GM12878 (cell line): ENCODE measurements around the gene CLDN7. TPM values are rescaled to one million over a fixed set of nuclear protein-coding genes. Genes with fewer than 3 reads are reported as not detected.

ENCODE experiments used
- ATAC-seq: fragments of 200-7000 bp; cut with Tn5 transposase; 3 replicates; pipeline ENCODE4 v1.9.1; 2020; ENCODE audit warnings: mild to moderate bottlenecking, moderate library complexity
- BruUV-seq: library from RNA; stranded (reverse); fragments of 400-500 nt; replicated peaks from 2 replicates; lab custom pipeline; 2021; lab: Mats Ljungman, UMichigan
- CTCF ChIA-PET: fragments of 300-600 bp; sonication (Branson Sonifier 250); formaldehyde crosslinking; extraction: SDS; loops from one replicate; lab custom pipeline; 2021; ENCODE audit warnings: inconsistent platforms; lab: Yijun Ruan, JAX
- POLR2A ChIA-PET: fragments of 350-600 bp; formaldehyde crosslinking; extraction: SDS; loops from one replicate; lab custom pipeline; 2021; ENCODE audit warnings: inconsistent platforms; lab: Charles Lee
- RAD21 ChIA-PET: fragments of 300-600 bp; sonication (Branson Sonifier 250); formaldehyde crosslinking; loops from one replicate; lab custom pipeline; 2023; ENCODE audit warnings: antibody characterized with exemption; ENCODE audit not compliant: unreplicated experiment; lab: Charles Lee
- SMC1A ChIA-PET: fragments of 300-600 bp; sonication (Branson Sonifier 250); formaldehyde crosslinking; loops from one replicate; lab custom pipeline; 2023; ENCODE audit not compliant: unreplicated experiment, uncharacterized antibody; lab: Charles Lee
- DNase-seq: peaks from one replicate; pipeline ENCODE4 v3.0.0-alpha.2; 2011; ENCODE audit warnings: low read depth, low spot score
- FAIRE-seq: peaks from 3 replicates; lab custom pipeline; 2011; peaks lifted over from hg19 to GRCh38; lab: Jason Lieb, UNC
- H2AFZ ChIP-seq: 2 replicates; pipeline ENCODE4 v1.6.0; 2011; ENCODE audit warnings: low read depth, low read length, control low read depth; ENCODE audit not compliant: control insufficient read depth
- H3K27ac ChIP-seq: 2 replicates; pipeline ENCODE4 v1.5.1; 2011; ENCODE audit warnings: control low read depth; ENCODE audit not compliant: control insufficient read depth, insufficient read depth
- H3K27me3 ChIP-seq, 2 experiments: replicated peaks in 1 of 2; 2 replicates each; pipeline versions ENCODE4 v1.6.0 to v1.6.1; 2011; ENCODE audit warnings: low read length in 1 of 2; ENCODE audit not compliant: control insufficient read depth in 2 of 2, insufficient read depth in 2 of 2
- H3K36me3 ChIP-seq, 2 experiments: 2 replicates each; pipeline ENCODE4 v1.5.1; 2011; ENCODE audit warnings: low read length in 1 of 2; ENCODE audit not compliant: control insufficient read depth in 2 of 2, insufficient read depth in 2 of 2
- H3K4me1 ChIP-seq: 2 replicates; pipeline ENCODE4 v1.6.1; 2011; ENCODE audit warnings: mild to moderate bottlenecking, low read length, moderate library complexity, mixed read lengths; ENCODE audit not compliant: control insufficient read depth, insufficient read depth
- H3K4me2 ChIP-seq: 2 replicates; pipeline ENCODE4 v1.6.0; 2011; ENCODE audit warnings: control low read depth; ENCODE audit not compliant: control insufficient read depth, insufficient read depth
- H3K4me3 ChIP-seq: fragments of 200-600 bp; sonication (generic); 2 replicates; pipeline ENCODE4 v1.5.1; 2016
- H3K79me2 ChIP-seq: 2 replicates; pipeline ENCODE4 v1.6.0; 2011; ENCODE audit warnings: low read length; ENCODE audit not compliant: control insufficient read depth, insufficient read depth
- H3K9ac ChIP-seq: 2 replicates; pipeline ENCODE4 v1.8.0; 2011; ENCODE audit warnings: low read length, control low read depth, mixed read lengths; ENCODE audit not compliant: control insufficient read depth, insufficient read depth
- H3K9me3 ChIP-seq: replicated peaks from 3 replicates; pipeline ENCODE4 v1.5.1; 2011; ENCODE audit warnings: mild to moderate bottlenecking, low read length; ENCODE audit not compliant: control insufficient read depth, insufficient read depth
- H4K20me1 ChIP-seq: 2 replicates; pipeline ENCODE4 v1.6.0; 2011; ENCODE audit not compliant: control insufficient read depth, insufficient read depth
- CREB1 ChIP-seq: IDR thresholded peaks from 2 replicates; pipeline ENCODE4 v1.6.1; 2012; ENCODE audit warnings: low read depth, mild to moderate bottlenecking, inconsistent platforms
- E2F4 ChIP-seq: IDR thresholded peaks from 2 replicates; pipeline ENCODE4 v1.6.1; 2012; ENCODE audit warnings: low read depth, low read length, improper control_type of control experiment
- ESRRA ChIP-seq: IDR thresholded peaks from 2 replicates; pipeline ENCODE4 v1.6.1; 2012; ENCODE audit warnings: mild to moderate bottlenecking, low read length, improper control_type of control experiment
- HSF1 ChIP-seq: fragments of 150-350 bp; IDR thresholded peaks from 2 replicates; pipeline ENCODE4 v1.6.1; 2014; ENCODE audit warnings: mild to moderate bottlenecking, low read depth, low read length
- MAX ChIP-seq: IDR thresholded peaks from 2 replicates; pipeline ENCODE4 v1.6.1; 2012; ENCODE audit warnings: low read depth, low read length, improper control_type of control experiment
- NFYB ChIP-seq: IDR thresholded peaks from 2 replicates; pipeline ENCODE4 v1.6.1; 2011; ENCODE audit warnings: low read depth, mild to moderate bottlenecking, low read length, improper control_type of control experiment, moderate library complexity; ENCODE audit not compliant: insufficient read depth
- NKRF ChIP-seq: fragments of 450-650 bp; conservative IDR thresholded peaks from 2 replicates; pipeline ENCODE4 v1.6.1; 2017; ENCODE audit warnings: mild to moderate bottlenecking, moderate library complexity
- NR2F1 ChIP-seq: fragments of 450-650 bp; conservative IDR thresholded peaks from 2 replicates; pipeline ENCODE4 v1.6.1; 2017; ENCODE audit warnings: mild to moderate bottlenecking
- STAT1 ChIP-seq: fragments of 450-650 bp; conservative IDR thresholded peaks from 2 replicates; pipeline ENCODE4 v1.6.1; 2014; ENCODE audit warnings: antibody characterized with exemption, mild to moderate bottlenecking
- SUPT20H ChIP-seq: IDR thresholded peaks from 2 replicates; pipeline ENCODE4 v1.6.1; 2011; ENCODE audit warnings: low read depth, mild to moderate bottlenecking, low read length, moderate library complexity, borderline replicate concordance; ENCODE audit not compliant: control insufficient read depth
- ZNF24 ChIP-seq: fragments of 450-650 bp; IDR thresholded peaks from 2 replicates; pipeline ENCODE4 v1.6.1; 2017; ENCODE audit warnings: antibody characterized with exemption, mild to moderate bottlenecking
- WGBS: methylation state at CpG from one replicate; pipeline ENCODE4 v1.1.6; 2016; ENCODE audit warnings: low lambda C conversion rate; ENCODE audit not compliant: insufficient replicate concordance, insufficient coverage; ENCODE audit errors: missing lambda C conversion rate; 5-methylcytosine and 5-hydroxymethylcytosine counted together
- in situ Hi-C: fragments of 300-500 bp; cut with MboI; formaldehyde crosslinking; loops from 9 replicates; pipeline ENCODE4 v1.14.3; 2018; ENCODE audit warnings: mixed read lengths
- intact Hi-C: fragments of 100-400 bp; cut with micrococcal nuclease; formaldehyde crosslinking; loops from one replicate; pipeline ENCODE4 v1.14.2; 2022; ENCODE audit not compliant: unreplicated experiment
- polyA plus RNA-seq, 11 experiments: library from polyadenylated mRNA; depleted of rRNA in 4 of 11; unstranded in 6 of 11; stranded (reverse) in 5 of 11; fragments of >200 nt; fragmentation: Nextera tagmentation in 4 of 11; fragmentation: Illumina TruSeq in 1 of 11; extraction: Ambion mirVana in 4 of 11; extraction: Trizol in 1 of 11; gene quantifications; 1 replicate in 1 of 11; 2 replicates in 10 of 11; pipeline versions ENCODE4 v1.2.1 to v1.2.3, GENCODE V29; 2011 to 2016; ENCODE audit warnings: inconsistent platforms in 2 of 11, missing spikeins in 2 of 11, low read depth in 1 of 11
- total RNA-seq, 4 experiments: library from RNA; depleted of rRNA in 3 of 4; stranded (reverse); fragments of >200 nt in 3 of 4; fragmentation: Illumina TruSeq in 1 of 4; extraction: Trizol in 1 of 4; gene quantifications; 2 replicates each; pipeline versions ENCODE4 v1.2.1 to v1.2.3, GENCODE V29; 2013 to 2021

The CLDN7 gene
- total and polyA plus RNA-seq, 10 of the 15 experiments (the other 5 are each of a cell fraction or from before 2014, with no cell fraction given): 0.19 to 1.3 (median 0.36) TPM; not detected in 5

- Histone ChIP-seq H4K20me1 (no peaks in the 10 kb centered on the region), H3K79me2 (peaks cover 23% of the 10 kb centered on the region), H3K9me3 (no peaks in the 10 kb centered on the region), H2AFZ (no peak overlapping the region), H3K4me2 (no peak overlapping the region), H3K4me3 (no peak overlapping the region), H3K27me3 (no peaks in the 10 kb centered on the region), H3K36me3 (peaks cover 19 to 20% of the 10 kb centered on the region in 2 experiments), H3K4me1 (peaks cover 6% of the 10 kb centered on the region), H3K27ac (no peak overlapping the region), H3K9ac (no peak overlapping the region)
- in situ Hi-C loops (no loop called here), intact Hi-C loops (no loop called here)
- SMC1A ChIA-PET: no interaction called here
- CTCF ChIA-PET: no interaction called here
- RAD21 ChIA-PET: no interaction called here
- BruUV-seq: no TSS peak
- POLR2A ChIA-PET: no interaction called here
- 94% methylated on average over 14 of the region's 14 CpGs for WGBS
- DNase-seq (no peak), ATAC-seq (no peak), FAIRE-seq (no peak)
- no peak for TF ChIP-seq E2F4
Observed at GRCh38 chr17:7228920-7229319, 33.4 kb downstream of the CLDN7 start.

- no peak overlapping the region for H3K4me2 ChIP-seq
- no peak overlapping the region for H3K4me3 ChIP-seq
- ATAC-seq (no peak), FAIRE-seq (no peak), DNase-seq (no peak)
- H4K20me1 ChIP-seq: no peaks in the 10 kb centered on the region
- no peaks in the 10 kb centered on the region for H3K27me3 ChIP-seq
- H3K79me2 ChIP-seq: peaks cover 5% of the 10 kb centered on the region
- no peaks in the 10 kb centered on the region for H3K9me3 ChIP-seq
- H3K9ac ChIP-seq: no peak overlapping the region
- intact Hi-C loops: no loop called here
- in situ Hi-C loops: no loop called here
- H3K4me1 ChIP-seq: no peaks in the 10 kb centered on the region; the same call in 1 of the 2 replicates
- H3K27ac ChIP-seq: no peak overlapping the region
- RAD21 ChIA-PET: no interaction called here
- BruUV-seq: no TSS peak
- POLR2A ChIA-PET: no interaction called here
- no peak overlapping the region for H2AFZ ChIP-seq
- 98% methylated on average over 31 of the region's 31 CpGs for WGBS
- SMC1A ChIA-PET: no interaction called here
- peaks cover 27 to 31% of the 10 kb centered on the region in 2 experiments for H3K36me3 ChIP-seq
- CTCF ChIA-PET: no interaction called here
- TF ChIP-seq ESRRA: no peak
- no peak for TF ChIP-seq MAX
- TF ChIP-seq CREB1: no peak
- TF ChIP-seq NFYB: no peak
- no peak for TF ChIP-seq HSF1
- TF ChIP-seq NKRF: no peak
- no peak for TF ChIP-seq ZNF24
- TF ChIP-seq STAT1: no peak
- TF ChIP-seq NR2F1: no peak
- TF ChIP-seq SUPT20H: no peak
Observed at GRCh38 chr17:7226721-7227710, 35.3 kb downstream of the CLDN7 start.
